NCI-H2081 treated with DMSO at 0.1 percent for 48 hours (cell line): ENCODE measurements around the gene RPS3A.
A peak's percentile ranks its signal among the peaks of the same experiment; 100 is the strongest.
"Not testable (repeated sequence)": the region's sequence is repeated elsewhere in the genome, so short reads cannot be mapped to it uniquely, and the experiment has no call there.

Experiments
- DNase-seq: peaks from one replicate; lab custom pipeline; 2025; lab: John Stamatoyannopoulos, UW

Gene RPS3A

DNA sequence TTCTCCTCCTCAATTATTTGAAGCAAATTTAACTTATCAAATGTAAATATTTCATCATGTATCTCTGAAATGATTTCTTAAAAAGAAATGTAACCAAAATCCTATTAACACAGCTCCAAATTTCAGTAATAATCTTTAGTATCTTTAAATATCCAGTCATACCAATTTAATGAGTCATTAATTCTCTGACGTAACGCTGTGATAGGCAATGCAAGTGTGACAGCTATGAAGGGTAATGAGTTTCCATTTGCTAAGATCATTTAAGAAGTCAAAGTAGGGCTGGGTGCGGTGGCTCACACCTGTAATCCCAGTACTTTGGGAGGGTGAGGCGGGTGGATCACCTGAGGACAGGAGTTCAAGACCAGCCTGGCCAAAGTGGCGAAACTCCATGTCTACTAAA is 15.6 kb downstream of the RPS3A start:
- no peak for DNase-seq

DNA sequence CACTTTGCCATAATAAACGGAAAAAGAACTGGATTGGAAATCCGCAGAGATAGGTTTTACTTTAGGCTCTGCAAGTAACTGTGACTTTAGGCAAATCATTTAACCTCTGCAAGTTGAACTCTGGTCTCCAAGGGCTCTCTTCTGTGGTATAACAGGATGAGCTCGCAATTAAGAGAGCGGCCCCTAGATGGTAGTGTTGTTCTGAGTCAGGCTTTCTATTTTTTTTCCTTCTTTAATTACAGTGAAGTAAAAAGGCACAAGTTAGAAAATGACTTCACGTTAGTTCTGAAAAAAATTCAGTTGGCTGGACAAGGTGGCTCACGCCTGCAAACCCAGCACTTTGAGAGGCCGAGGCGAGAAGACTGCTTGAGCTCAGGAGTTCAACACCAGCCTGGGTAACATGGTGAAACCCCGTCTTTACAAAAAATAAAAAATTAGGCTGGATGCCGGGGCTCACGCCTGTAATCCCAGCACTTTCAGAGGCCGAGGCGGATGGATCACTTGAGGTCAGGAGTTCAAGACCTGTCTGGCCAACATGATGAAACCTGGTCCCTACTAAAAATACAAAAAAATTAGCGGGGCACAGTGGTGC is 18.0 kb downstream of the RPS3A start:
- DNase-seq = peak; percentile 31

DNA sequence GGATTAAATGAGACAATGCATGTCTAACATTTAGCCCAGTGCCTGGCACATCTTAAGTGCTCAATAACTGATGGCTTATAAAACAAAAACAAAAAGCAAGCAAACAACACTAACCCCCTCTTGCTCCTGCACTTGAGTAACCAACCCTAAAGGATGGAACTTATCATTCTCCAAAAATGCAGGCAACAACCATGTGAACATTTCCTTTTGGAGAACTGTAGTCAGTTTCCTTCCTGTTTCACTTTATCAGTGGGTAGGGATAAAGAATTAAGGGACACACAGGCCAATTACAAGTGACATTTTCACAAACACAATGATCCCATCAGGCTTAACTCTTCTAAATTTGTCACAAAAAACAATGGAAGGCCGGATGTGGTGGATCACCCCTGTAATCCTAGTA is 30.4 kb downstream of the RPS3A start:
- no peak for DNase-seq

GRCh38 chr4:151133311-151133710 is 33.9 kb downstream of the RPS3A start:
- no peak for DNase-seq

GRCh38 chr4:151136048-151136447 is 36.6 kb downstream of the RPS3A start:
- DNase-seq = not testable (repeated sequence)

DNA sequence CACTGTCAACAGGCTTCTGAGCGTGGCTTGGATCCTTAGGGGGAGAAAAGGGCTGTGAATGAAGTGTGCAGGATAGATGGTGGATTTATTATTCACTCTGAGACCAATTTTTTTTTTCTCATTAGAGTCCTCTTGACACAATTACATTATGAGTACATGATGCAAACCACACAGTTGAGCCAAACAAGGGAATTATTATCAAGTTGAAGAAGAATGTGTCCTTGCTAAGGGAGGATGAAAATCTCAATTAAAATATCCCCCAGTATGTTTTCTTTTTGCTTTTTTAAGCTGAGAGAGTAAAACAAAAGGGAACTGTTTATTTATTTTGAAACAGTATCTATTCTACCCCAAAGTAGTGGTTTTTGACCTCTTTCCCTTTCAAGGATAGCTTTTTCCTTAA is 40.4 kb downstream of the RPS3A start:
- DNase-seq = no peak

DNA sequence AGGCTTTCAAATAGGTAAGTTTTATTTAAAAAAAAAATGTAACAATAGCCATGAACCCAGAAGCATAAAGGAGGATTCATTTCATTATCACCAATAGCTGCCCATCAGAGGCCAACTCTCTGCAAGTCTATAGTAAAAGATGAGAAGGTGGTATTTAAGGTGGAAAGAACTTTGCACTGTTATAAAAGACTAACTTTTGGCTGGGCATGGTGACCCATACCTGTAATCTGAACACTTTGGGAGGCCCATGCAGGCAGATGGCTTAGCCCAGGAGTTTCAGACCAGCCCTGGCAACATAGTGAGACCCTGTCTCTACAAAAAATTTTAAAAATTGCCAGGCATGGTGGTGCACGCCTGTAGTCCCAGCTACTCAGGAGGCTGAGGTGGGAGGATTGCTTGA is 43.3 kb downstream of the RPS3A start:
- DNase-seq = no peak

DNA sequence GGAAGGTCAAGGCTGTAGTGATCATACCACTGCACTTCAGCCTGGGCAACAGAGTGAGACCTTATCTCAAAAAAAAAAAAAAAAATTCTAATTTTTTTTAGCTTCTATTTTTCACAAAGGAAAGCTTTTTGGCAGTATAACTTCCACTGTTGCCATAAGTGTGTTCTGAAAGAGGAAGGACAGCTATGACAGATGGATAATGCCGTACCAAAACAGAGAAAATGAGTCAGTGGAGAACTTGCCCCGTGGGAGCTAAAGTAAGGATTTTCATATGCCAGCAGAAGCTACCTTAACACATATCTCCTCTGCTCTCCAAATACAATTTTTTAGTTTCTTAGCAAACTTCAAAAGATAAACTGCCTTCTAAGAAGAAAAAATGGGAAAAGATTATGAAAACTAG is 43.7 kb downstream of the RPS3A start:
- DNase-seq = no peak

DNA sequence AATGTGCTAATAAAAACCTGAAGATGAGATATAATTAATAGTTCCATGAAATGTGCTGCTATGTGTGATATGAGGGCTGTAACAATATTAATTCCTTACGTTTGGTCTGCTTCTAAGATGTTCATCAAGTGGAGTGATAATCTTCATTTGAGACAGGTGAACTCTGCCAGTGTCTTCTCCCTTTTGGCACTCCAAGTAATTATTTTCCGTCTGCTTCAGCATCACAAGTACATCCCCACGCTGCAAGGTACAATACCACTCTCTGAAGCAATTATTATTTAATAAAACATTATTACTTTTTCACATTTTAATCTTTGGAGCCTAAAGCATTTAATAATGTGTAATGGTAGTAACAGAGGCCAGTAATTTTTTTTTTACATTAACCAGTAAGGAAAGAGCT is 44.4 kb downstream of the RPS3A start:
- no peak for DNase-seq

GRCh38 chr4:151144329-151145072 is 45.1 kb downstream of the RPS3A start:
- DNase-seq = no peak

DNA sequence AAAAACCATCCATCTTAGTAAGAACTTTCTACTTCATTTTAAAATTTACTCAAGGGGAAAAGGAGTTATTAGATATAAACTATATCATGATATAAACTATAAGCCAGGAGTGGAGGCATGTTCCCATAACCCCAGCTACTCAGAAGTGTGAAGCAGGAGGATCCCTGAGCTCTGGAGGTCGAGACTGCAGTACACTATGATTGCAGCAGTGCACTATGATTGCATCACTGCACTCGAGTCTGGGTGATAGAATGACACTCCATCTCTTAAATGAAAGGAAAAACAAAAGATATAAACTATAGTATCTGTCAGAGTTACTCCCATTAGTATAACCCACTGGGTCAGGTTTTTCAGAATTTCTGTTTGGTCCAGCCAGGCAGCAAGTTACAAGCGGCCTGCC is 47.6 kb downstream of the RPS3A start:
- no peak for DNase-seq

DNA sequence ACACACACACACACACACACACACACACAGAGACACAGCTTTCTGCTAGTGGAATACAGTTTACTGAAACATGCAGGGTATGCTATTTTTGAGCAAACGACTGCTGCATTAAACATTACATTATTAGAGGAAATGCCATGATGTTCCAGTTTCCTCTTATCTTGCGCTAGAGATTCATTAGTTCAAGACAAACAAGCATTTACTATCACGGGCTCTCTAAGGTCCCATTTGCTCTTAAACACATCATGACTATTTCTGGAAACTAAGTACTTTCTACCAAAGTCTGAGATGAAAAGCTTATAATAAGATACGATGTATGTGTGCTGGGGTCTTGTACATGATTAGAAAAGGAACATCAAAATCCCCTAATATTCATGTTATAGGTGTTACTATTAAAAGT is 48.8 kb downstream of the RPS3A start:
- no peak for DNase-seq

DNA sequence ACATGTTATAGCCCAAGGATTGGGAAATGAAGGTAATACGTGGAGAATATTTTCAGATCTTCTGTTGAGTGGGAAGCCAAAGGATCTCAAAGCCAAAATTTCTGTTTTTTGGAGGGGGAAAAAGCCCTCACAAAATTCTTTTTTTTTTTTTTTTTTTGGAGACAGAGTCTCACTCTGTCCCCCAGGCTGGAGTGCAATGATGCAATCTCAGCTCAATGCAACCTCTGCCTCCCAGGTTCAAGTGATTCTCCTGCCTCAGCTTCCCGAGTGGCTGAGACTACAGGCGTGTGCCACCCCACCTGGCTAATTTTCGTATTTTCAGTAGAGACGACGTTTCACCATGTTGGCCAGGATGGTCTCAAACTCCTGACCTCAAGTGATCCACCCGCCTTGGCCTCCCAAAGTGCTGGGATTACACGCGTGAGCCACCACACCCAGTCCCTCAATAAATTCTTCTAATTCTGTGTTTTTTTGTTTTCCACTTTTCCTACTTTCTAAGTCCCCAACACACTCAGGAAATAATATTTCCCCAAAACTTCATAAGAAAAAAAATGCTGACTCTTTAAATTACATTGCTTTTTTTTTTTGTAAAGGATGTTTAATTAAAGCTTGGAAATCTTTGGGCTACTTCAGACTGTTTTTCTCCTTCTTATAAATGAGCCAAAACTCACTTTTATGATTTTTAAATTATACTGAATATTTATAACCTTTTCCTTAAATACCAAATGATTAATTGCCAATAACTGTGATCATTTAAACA is 51.6 kb downstream of the RPS3A start:
- DNase-seq = no peak

- no peak for DNase-seq
Measured at GRCh38 chr4:151152028-151152427, 52.6 kb downstream of the RPS3A start.

- no peak for DNase-seq
Measured at GRCh38 chr4:151153585-151153984, 54.2 kb downstream of the RPS3A start.
